Measurements from ENCODE around the gene PHACTR1.

Gene PHACTR1

DNA sequence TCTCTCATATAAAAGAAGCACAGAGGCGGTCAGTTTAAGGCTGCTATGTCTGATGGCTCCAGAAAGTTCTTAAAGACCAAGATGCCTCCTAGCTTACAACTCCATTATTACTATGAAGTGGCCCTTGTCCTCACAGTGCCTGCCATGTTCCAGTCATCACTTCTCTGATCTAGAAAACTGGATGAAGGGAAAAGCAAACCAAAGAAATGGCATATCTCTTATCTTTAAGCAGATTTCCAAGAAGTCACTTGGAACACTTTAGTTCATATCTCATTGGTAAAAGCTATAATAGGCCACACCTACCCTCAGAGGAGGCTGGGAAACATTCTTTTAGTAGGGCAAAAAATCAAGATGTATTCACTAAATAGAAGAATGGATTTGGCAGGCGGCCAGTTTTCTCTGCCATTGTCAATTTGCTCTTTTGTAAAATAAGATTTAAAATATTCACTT lies 322.2 kb downstream of the PHACTR1 start:
- no peak for DNase-seq

DNA sequence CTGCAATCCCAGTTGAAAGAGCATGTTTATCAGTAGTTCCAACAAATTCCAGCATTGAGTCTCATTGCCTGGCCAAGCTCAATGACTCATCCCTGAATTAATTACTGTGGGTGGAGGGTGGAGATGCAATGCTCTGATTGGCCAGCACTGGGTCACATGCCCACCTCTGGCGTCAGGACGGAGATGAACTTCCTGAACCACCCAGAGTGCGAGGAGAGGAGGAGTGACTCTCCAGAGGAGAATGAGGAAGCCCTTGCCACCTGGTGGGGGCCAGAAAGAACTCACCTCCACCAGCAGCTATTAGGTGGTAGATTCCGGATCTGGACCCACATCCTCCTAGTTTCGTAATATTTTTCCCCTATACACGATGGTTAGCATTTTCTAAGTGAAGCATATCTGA lies 327.8 kb downstream of the PHACTR1 start:
- no peak for DNase-seq

DNA sequence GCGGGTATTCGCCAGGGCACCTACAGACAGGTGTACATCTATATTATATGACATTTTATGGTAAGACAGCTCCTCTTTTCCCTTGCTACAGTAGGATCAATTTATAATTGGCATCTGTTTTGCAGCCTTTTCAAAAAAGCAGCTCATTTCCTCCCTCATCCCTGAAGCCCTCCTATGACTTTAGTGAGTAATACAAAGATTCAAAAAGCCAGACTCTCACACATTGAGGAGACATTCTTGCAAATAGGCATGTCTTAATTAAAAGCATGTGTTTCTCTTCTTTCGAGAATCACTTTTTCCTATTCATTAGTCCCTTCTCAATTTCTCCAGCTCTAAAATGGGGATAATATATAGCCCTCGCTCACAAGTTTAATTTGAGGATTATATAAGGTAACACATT lies 328.3 kb downstream of the PHACTR1 start:
- no peak for DNase-seq

DNA sequence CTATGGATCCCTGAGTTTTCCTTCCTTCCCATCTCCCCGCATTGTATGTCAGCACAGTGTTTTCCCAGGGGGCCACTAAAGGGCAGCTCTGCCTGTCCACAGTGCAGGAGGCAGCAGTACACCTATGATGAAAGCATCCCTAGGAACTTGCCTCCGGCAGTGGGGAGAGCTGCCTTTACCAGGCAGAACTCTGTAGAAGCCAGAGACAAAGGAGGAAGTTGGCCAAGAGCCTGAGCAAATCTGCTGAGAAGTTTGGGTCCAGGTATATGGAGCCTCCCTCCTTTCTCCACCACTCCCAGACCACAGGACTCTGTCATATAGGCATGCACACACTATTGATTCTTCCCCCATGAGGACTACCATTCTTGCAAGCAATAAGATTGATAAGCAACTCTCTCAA lies 329.1 kb downstream of the PHACTR1 start:
- no peak for DNase-seq

GRCh38 chr6:13046084-13046483 lies 329.5 kb downstream of the PHACTR1 start:
- DNase-seq = no peak

GRCh38 chr6:13048113-13048512 lies 331.5 kb downstream of the PHACTR1 start:
- DNase-seq = no peak

- DNase-seq = no peak
These were observed 333.2 kb downstream of the PHACTR1 start for GRCh38 chr6:13049666-13050254.

DNA sequence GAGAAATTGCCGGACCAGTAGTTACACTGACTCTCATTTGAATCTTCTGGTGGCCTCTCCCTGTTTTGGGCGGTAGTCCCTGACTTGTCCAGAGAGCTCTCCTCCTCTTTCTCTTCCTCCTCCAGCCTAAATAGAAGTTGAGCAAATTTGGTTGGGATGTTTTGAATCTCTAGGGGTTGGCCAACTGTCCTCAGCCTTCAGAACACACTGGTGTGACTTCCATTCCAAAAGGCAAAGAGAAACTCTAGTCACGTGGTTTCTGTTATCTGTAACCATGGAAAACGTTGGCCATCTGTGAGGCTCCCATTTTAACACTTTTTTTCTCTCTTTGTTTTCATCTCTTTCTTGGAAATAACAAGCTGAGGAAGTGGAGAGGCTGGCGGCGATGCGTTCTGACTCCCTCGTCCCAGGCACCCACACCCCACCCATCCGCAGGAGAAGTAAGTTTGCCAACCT lies 336.5 kb downstream of the PHACTR1 start:
- no peak for DNase-seq

GRCh38 chr6:13058051-13058450 lies 341.5 kb downstream of the PHACTR1 start:
- no peak for DNase-seq

- DNase-seq = no peak
These were observed 342.5 kb downstream of the PHACTR1 start for GRCh38 chr6:13059026-13059425.

DNA sequence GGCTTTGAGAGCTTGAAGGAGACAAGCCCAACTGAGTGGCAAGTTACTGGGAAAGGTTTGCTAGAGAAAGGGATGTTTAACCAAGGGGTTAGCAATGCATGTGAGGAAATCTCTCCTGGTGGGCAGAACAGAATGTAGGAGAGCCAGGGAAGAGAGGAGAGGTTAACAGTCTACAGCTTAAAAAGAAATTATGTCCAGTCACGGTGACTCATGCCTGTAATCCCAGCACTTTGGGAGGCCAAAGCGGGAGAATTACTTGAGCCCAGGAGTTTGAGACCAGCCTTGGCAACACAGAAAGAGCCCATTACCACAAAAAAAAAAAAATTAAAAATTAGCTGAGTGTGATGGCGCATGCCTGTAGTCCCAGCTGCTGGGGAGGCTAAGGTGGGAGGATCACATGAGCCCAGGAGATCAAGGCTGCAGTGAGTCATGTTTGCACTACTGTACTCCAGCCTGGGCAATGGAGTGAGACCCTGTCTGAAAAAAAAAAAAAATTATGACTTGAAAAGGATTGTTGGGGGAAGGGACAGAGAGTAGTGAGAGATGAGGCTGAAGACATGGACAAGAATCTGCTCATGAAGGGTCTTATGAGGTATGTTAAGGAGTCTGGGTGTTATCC lies 346.8 kb downstream of the PHACTR1 start:
- no peak for DNase-seq

DNA sequence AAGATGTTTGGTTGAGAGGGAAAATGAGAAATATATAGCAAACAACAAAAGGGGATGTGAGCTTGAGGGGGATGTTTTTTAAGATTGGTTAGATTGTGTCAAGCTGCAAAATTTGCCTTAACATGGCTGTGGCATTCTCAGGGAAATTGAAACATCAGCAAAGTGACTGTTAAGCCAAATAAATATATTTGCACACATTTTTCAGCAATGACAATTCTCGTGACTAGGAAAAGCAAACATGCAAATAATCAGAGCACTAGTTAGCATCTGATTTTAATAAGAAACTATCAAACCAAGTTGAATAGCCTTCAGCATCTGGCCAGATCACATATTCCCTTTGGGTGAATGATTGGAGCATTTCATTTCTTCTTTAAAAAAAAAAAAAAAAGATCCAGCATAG lies 349.0 kb downstream of the PHACTR1 start:
- DNase-seq = no peak

DNA sequence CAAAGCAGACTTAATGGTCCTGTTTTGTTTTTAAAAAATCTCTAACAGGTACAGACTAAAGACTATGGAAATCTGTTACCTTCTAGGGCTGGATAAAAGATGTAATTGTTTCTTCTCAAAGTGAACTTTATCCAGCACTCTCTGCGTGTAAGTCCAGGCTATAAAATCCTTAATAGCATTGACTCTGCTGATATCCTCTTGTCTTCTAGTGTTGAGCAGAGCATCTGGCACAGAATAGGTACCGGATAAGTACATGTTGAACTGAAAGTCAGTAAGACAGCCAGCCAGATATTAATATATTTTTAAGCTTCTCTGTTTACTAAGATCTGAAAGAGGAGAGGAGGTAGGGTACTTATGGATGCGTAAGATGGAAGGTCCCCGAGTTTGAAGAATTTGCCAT lies 349.5 kb downstream of the PHACTR1 start:
- DNase-seq = no peak

DNA sequence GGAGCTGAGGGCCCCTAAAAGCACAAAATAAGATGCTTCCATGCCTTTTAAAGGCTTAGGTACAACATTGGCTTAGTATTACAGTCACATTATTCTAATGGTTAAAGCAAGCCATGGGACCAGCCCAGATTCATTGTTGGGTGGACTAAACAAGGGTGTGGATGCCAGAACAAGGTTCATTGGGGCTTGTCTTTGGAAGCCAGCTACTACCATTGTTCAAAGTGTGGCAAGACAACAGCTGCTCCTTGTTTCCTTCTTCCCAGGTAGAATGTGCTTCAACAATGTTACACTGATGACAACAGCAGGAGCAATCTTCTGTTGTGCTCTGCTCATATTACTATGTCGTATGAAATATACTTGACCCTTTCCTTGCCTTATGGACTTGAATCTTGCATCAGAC lies 350.3 kb downstream of the PHACTR1 start:
- no peak for DNase-seq

DNA sequence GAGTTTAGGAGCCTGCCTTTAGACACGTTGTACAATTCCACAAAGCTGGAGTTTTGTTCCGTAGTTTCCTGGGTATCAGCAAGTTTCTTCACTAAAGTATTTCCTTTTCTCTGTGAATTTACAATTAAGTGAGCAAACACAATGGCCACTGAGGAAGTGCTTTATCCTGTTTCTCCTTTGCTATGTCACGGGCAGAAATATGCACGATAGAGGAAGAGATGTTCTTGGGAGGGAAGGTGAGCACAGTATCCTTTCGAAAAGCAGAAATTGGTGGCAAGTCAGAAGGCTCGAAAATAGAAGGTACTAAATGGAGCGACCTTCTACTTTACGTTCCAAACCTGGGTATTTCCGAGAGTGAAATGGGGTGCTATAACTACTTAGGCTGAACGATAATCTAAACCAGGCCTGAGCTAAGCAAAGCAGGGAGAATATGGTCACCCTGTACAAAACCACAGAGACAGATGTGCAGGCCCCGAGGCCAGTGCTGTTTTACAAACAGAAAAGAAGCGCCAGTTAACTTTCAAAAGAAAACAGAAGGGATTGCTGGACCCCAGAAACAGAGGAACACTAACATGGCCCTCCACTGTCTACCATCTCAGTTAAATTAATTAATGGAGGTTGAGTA lies 352.1 kb downstream of the PHACTR1 start:
- no peak for DNase-seq

GRCh38 chr6:13071550-13072345 lies 355.2 kb downstream of the PHACTR1 start:
- DNase-seq = no peak

DNA sequence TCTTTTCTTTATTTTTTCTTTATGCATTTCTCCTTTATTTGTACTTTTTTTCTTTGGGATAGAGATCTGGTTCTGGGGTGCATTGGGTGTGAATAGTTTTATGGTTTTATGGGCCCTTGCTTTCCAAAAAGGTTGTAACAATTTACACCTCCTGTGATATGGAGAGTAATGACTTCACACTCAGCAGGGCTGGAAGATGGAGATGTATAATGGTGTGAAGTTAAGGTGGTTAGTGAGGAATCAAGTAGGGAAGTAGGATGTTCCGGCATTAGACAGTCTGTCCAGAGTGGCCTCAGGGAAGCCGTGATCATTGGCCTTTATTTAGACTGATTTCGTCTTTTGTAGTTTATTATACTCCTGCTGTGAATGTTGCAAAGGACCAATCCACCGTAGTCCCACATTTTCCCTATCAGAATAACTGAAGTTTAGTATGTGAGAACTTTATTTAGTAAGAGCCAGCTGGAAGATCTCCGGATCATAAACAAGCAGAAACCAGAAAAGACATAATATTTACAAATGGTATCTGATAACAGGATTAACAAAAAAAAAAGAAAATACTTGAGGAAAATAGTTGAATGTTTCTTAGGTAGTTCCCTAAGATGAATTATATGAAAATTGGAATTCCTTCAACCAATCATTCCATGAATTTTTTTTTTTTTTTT lies 356.2 kb downstream of the PHACTR1 start:
- DNase-seq = no peak

GRCh38 chr6:13074415-13075140 lies 358.0 kb downstream of the PHACTR1 start:
- DNase-seq = no peak

DNA sequence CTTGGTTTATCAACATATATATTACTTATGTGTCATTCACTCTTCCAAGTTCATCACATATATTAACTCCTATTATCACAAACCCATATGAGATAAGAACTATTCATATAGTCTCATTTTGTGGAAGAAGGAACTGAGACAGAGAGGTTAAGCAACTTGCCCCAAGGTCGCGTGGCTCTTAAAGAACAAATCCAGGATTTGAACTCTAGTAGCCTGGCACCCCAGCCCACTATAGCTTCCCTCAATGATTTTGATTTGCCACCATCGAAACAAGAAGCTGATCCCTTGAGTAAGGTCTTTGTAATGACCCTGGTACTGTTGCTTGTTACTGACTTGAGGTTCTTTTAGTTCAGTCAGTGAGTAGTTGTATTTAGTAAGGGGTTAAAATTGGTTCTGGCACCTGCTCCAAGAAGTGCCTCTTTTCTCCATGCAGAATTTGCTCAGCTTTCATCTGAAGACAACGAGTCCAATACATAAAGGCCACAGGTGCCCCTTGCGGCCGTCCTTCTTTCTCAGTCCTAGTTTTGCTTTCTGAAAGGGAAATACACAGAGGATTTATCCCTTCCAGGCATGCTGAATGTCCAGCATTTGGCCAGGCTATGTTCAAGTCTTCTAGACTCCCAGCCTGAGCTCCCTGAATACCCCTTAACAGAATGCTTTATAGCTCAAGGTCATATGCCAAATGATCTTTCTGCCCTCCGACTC lies 358.7 kb downstream of the PHACTR1 start:
- DNase-seq = no peak

DNA sequence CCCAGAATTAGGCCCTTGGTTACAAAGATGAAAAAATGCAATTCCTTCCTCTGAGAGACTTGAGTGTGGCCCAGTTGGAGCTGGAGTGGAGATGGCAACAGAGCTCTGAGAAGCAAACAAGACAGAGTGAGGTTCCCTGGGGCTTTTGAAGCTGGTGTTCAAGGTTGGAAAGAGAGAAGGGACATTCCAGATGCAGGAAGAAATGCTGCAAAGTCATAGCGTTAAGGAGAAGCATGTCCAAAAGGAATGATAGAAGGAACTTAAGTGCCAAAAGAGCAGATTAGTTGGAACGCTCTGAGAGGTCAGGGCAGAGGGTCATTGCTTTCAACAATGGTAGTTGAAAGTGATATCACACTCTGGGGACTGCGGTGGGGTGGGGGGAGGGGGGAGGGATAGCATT lies 360.0 kb downstream of the PHACTR1 start:
- DNase-seq = no peak

DNA sequence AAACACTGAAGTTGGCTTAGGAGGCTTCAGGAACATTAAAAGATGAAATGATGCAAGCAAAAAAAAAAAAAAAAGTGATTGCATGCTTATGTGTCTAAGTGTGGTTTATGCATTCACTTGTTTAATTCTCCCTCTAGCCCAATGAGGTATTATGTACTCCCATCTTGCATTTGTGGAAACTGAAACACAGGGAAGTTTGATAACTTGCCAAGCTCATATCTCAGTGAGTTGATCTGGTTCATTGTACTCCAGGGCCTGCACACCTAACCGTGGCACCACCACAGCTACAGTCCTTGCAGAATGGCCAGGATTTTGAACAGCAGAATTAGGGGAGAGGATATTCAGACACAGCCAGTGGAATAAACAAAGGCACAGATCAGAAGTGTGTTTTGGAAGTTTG lies 360.6 kb downstream of the PHACTR1 start:
- DNase-seq = no peak

Measured in stimulated activated CD4-positive, alpha-beta T cell treated with anti-CD3 and anti-CD28 coated beads, Interleukin-4, amount 100 ng/mL, for 1 hour (primary cell).